Measurements from ENCODE around the gene GIMAP2. TPM values are rescaled to one million over a fixed set of nuclear protein-coding genes. Genes with fewer than 3 reads are reported as not detected.

GIMAP2 gene
- total and polyA plus RNA-seq, 2 of the 4 experiments (the other 2 are of a cell fraction): under 0.01 TPM; not detected in 1

GRCh38 chr7:150703209-150703608 is 17.7 kb downstream of the GIMAP2 start:
- H3K36me3 ChIP-seq (ENCODE audit: control insufficient read depth, insufficient read depth, low read length): no peaks in the 10 kb centered on the region
- no peak overlapping the region for H3K14ac ChIP-seq (replicated peaks; ENCODE audit: low read depth, low read length)
- no peak overlapping the region for H2AK9ac ChIP-seq (replicated peaks; ENCODE audit: low read depth, low read length, poor library complexity)
- H2BK120ac ChIP-seq (ENCODE audit: low read depth, low read length): no peak overlapping the region
- dilution Hi-C loops (cut with HindIII; ENCODE audit: low sequenced_read_pairs, unreplicated experiment): no loop called here
- H3K56ac ChIP-seq (ENCODE audit: extremely low read depth, insufficient read depth, low read length): no peak overlapping the region
- no peak overlapping the region for H3K9ac ChIP-seq (ENCODE audit: low read depth, low read length)
- TF ChIP-seq RAD21 (IDR thresholded peaks at IDR 0.05; ENCODE audit: low read length): no peak
- no peak for TF ChIP-seq MAZ (IDR thresholded peaks at IDR 0.05; ENCODE audit: borderline replicate concordance, low read depth, low read length)
- TF ChIP-seq CTCF (conservative IDR thresholded peaks at IDR 0.05; ENCODE audit: low read depth, low read length): no peak
- no peak for TF ChIP-seq NFE2L2 (IDR thresholded peaks at IDR 0.05; ENCODE audit: low read depth, low read length)
- TF ChIP-seq FOS (IDR thresholded peaks at IDR 0.05; ENCODE audit: low read depth, low read length): no peak
- no peak for TF ChIP-seq RFX5 (IDR thresholded peaks at IDR 0.05; ENCODE audit: low read depth, low read length)
- no peak for TF ChIP-seq ELK1 (IDR thresholded peaks at IDR 0.05; ENCODE audit: borderline replicate concordance, low read depth, low read length)
- no peak for TF ChIP-seq MAFK (IDR thresholded peaks at IDR 0.05; ENCODE audit: low read depth, low read length)
- no peak for TF ChIP-seq CEBPB (IDR thresholded peaks at IDR 0.05; ENCODE audit: low read depth, low read length)
- TF ChIP-seq USF2 (IDR thresholded peaks at IDR 0.05; ENCODE audit: low read depth, low read length): no peak
- no peak for TF ChIP-seq BHLHE40 (IDR thresholded peaks at IDR 0.05; ENCODE audit: low read depth, low read length)
- TF ChIP-seq CHD1 (IDR thresholded peaks at IDR 0.05; ENCODE audit: low read depth, low read length): no peak
- TF ChIP-seq RCOR1 (IDR thresholded peaks at IDR 0.05; ENCODE audit: insufficient replicate concordance, low read length): no peak
- TF ChIP-seq MXI1 (IDR thresholded peaks at IDR 0.05; ENCODE audit: borderline replicate concordance, low read depth, low read length): no peak
- no peak for TF ChIP-seq SMC3 (IDR thresholded peaks at IDR 0.05; ENCODE audit: low read depth, low read length)
- no peak for TF ChIP-seq POLR2A (IDR thresholded peaks at IDR 0.05; ENCODE audit: low read depth, low read length)
- ChIA-PET POLR2A (ENCODE audit: unreplicated experiment) (no interaction called here), CTCF (interaction anchor here (0.9 kb wide), 1 partner anchor 17 kb away, joined by 3 read pairs; no protein-coding TSS in a partner anchor)
- intact Hi-C loops (cut with micrococcal nuclease): no loop called here
- H2BK5ac ChIP-seq (ENCODE audit: low read depth, low read length, poor library complexity, severe bottlenecking): no peak overlapping the region
- ATAC-seq (ENCODE audit: low read depth) (no peak), DNase-seq (no peak)
- H4K20me1 ChIP-seq (ENCODE audit: insufficient read depth, low read length): no peaks in the 10 kb centered on the region
- H2BK20ac ChIP-seq (ENCODE audit: low read depth, low read length): no peak overlapping the region
- H3K9me1 ChIP-seq (ENCODE audit: insufficient read depth, low read length): no peaks in the 10 kb centered on the region
- peaks cover 4% of the 10 kb centered on the region; the same call in 1 of the 2 replicates for H3K9me3 ChIP-seq (ENCODE audit: control insufficient read depth, insufficient read depth, low read length)
- H3K4me3 ChIP-seq (ENCODE audit: insufficient read depth, low read depth, low read length): no peak overlapping the region
- H4K5ac ChIP-seq (ENCODE audit: low read depth, low read length): no peak overlapping the region
- no peak overlapping the region for H4K8ac ChIP-seq (ENCODE audit: low read depth in 2 of 2, low read length in 2 of 2)
- H3K4me2 ChIP-seq (ENCODE audit: low read depth, low read length): no peak overlapping the region
- no peak overlapping the region for H3K4ac ChIP-seq (ENCODE audit: low read depth, low read length)
- H2AFZ ChIP-seq (replicated peaks; ENCODE audit: low read length, poor library complexity): no peak overlapping the region
- H3K18ac ChIP-seq (ENCODE audit: low read depth, low read length): no peak overlapping the region
- H4K91ac ChIP-seq (ENCODE audit: insufficient read depth, low read depth, low read length): no peak overlapping the region
- no peak overlapping the region for H2BK15ac ChIP-seq (ENCODE audit: low read depth, low read length)
- no CpG with 5 or more reads among the region's 1 CpG for WGBS, 2 experiments (ENCODE audit: extremely low coverage in 2 of 2, insufficient read length in 1 of 2)
- H3K79me1 ChIP-seq (ENCODE audit: low read depth in 1 of 2, low read length in 2 of 2): no peaks in the 10 kb centered on the region
- H3K27ac ChIP-seq (ENCODE audit: insufficient read depth, low read length): no peak overlapping the region
- no peak overlapping the region for H2AK5ac ChIP-seq (ENCODE audit: low read depth, low read length)
- BruUV-seq (replicated peaks): no TSS peak
- in situ Hi-C loops (cut with MboI; ENCODE audit: low sequenced_read_pairs): no loop called here
- no peak overlapping the region for H3K23ac ChIP-seq (ENCODE audit: low read depth, low read length)
- H3K4me1 ChIP-seq (ENCODE audit: control insufficient read depth, insufficient read depth, low read length): no peaks in the 10 kb centered on the region
- no peaks in the 10 kb centered on the region for H3K27me3 ChIP-seq (ENCODE audit: control insufficient read depth, insufficient read depth, low read length)
